HEK293 (cell line): ENCODE data around the gene EIF1AX.

Experiments used
- CTCF ChIA-PET: fragments of 350-600 bp; formaldehyde crosslinking; extraction: SDS; loops from one replicate; lab custom pipeline; 2021; ENCODE audit warnings: antibody characterized with exemption; lab: Yijun Ruan, JAX
- POLR2A ChIA-PET: fragments of 300-600 bp; formaldehyde crosslinking; extraction: SDS; loops from one replicate; lab custom pipeline; 2020; ENCODE audit warnings: antibody characterized with exemption, inconsistent platforms; lab: Yijun Ruan, JAX
- H3K27ac ChIP-seq: fragments of 200-500 bp; sonication (Bioruptor generic); 2 replicates; pipeline ENCODE4 v1.5.1; 2014; ENCODE audit warnings: low read depth, low read length, control low read depth, inconsistent platforms; ENCODE audit errors: extremely low read depth
- H3K36me3 ChIP-seq, 2 experiments: fragments of 200-500 bp in 1 of 2; sonication (Bioruptor generic) in 1 of 2; 1 replicate in 1 of 2; 2 replicates in 1 of 2; pipeline ENCODE4 v1.5.1; 2014 to 2017; ENCODE audit warnings: inconsistent platforms in 2 of 2, low read length in 2 of 2; ENCODE audit not compliant: control insufficient read depth in 2 of 2, insufficient read depth in 1 of 2
- H3K4me1 ChIP-seq: fragments of 200-500 bp; sonication (Bioruptor generic); 2 replicates; pipeline ENCODE4 v1.5.1; 2014; ENCODE audit warnings: mild to moderate bottlenecking, low read length, inconsistent platforms; ENCODE audit not compliant: control insufficient read depth, insufficient read depth
- H3K4me3 ChIP-seq: 2 replicates; pipeline ENCODE4 v1.5.1; 2011; ENCODE audit warnings: low read depth, mild to moderate bottlenecking, control low read depth, low read length, moderate library complexity
- H3K9me3 ChIP-seq: fragments of 200-500 bp; sonication (Bioruptor generic); 2 replicates; pipeline ENCODE4 v1.5.1; 2014; ENCODE audit warnings: low read depth, low read length, inconsistent platforms; ENCODE audit not compliant: control insufficient read depth, insufficient read depth
- BCL11B ChIP-seq: fragments of 450-650 bp; formaldehyde crosslinking; IDR thresholded peaks from 2 replicates; pipeline ENCODE4 v1.5.1; 2016; ENCODE audit warnings: low read depth, missing biosample characterization, missing genetic modification characterization
- PATZ1 ChIP-seq: fragments of 450-650 bp; formaldehyde crosslinking; IDR thresholded peaks from 2 replicates; pipeline ENCODE4 v1.5.1; 2016; ENCODE audit warnings: missing biosample characterization, missing genetic modification characterization
- PRDM2 ChIP-seq: fragments of 450-650 bp; formaldehyde crosslinking; IDR thresholded peaks from 2 replicates; pipeline ENCODE4 v1.5.1; 2016; ENCODE audit warnings: missing biosample characterization, missing genetic modification characterization, borderline replicate concordance
- SALL2 ChIP-seq: fragments of 450-650 bp; formaldehyde crosslinking; IDR thresholded peaks from 2 replicates; pipeline ENCODE4 v1.5.0; 2017; ENCODE audit warnings: missing biosample characterization, mild to moderate bottlenecking, missing genetic modification characterization, borderline replicate concordance
- SCRT1 ChIP-seq: fragments of 450-650 bp; formaldehyde crosslinking; IDR thresholded peaks from 2 replicates; pipeline ENCODE4 v1.5.1; 2016; ENCODE audit warnings: missing biosample characterization, missing genetic modification characterization, borderline replicate concordance
- ZFHX2 ChIP-seq: fragments of 450-650 bp; formaldehyde crosslinking; conservative IDR thresholded peaks from 2 replicates; pipeline ENCODE4 v1.5.1; 2016; ENCODE audit warnings: missing biosample characterization, missing genetic modification characterization
- ZNF112 ChIP-seq: fragments of 450-650 bp; formaldehyde crosslinking; IDR thresholded peaks from 2 replicates; pipeline ENCODE4 v1.5.0; 2017; ENCODE audit warnings: missing biosample characterization, missing genetic modification characterization
- ZNF529 ChIP-seq: fragments of 450-650 bp; formaldehyde crosslinking; IDR thresholded peaks from 2 replicates; pipeline ENCODE4 v1.5.1; 2017; ENCODE audit warnings: missing genetic modification characterization, missing biosample characterization; ENCODE audit not compliant: insufficient replicate concordance
- ZNF701 ChIP-seq: fragments of 450-650 bp; formaldehyde crosslinking; IDR thresholded peaks from 2 replicates; pipeline ENCODE4 v1.5.1; 2016; ENCODE audit warnings: missing biosample characterization, missing genetic modification characterization
- TF ChIP-seq, protein P1 (sequence below): fragments of 450-650 bp; formaldehyde crosslinking; IDR thresholded peaks from 2 replicates; pipeline ENCODE4 v1.5.1; 2017; ENCODE audit warnings: missing biosample characterization, missing genetic modification characterization
- TF ChIP-seq, protein P2 (sequence below): fragments of 450-650 bp; formaldehyde crosslinking; IDR thresholded peaks from 2 replicates; pipeline ENCODE4 v1.5.1; 2017; ENCODE audit warnings: missing biosample characterization, missing genetic modification characterization
- TF ChIP-seq, protein P3 (sequence below): fragments of 450-650 bp; formaldehyde crosslinking; IDR thresholded peaks from 2 replicates; pipeline ENCODE4 v1.5.1; 2017; ENCODE audit warnings: missing biosample characterization, missing genetic modification characterization

EIF1AX gene

GRCh38 chrX:20139966-20140365, 1.7 kb downstream of the EIF1AX start:
- ChIA-PET POLR2A (interaction anchor here (0.6 kb wide), 1 partner anchor 85 kb away, joined by 4 read pairs; no protein-coding TSS in a partner anchor), CTCF (interaction anchor here (1.4 kb wide), 1 partner anchor 10 kb away, joined by 4 read pairs; no protein-coding TSS in a partner anchor)
- Histone ChIP-seq H3K4me1 (peaks cover 9% of the 10 kb centered on the region; the same call in 1 of the 2 replicates), H3K9me3 (no peaks in the 10 kb centered on the region), H3K36me3 (peaks cover 48 to 50% of the 10 kb centered on the region in 2 experiments), H3K4me3 (peak overlapping the region; percentile 98), H3K27ac (no peak overlapping the region)
- TF ChIP-seq ZFHX2 (tag by site-specific recombination) (no peak), PATZ1 (no peak), ZNF112 (tag by site-specific recombination) (no peak), SALL2 (tag by site-specific recombination) (no peak), SCRT1 (no peak), ZNF529 (tag by site-specific recombination) (no peak), PRDM2 (tag by site-specific recombination) (no peak), BCL11B (no peak)
- TF ChIP-seq, protein P1, sequence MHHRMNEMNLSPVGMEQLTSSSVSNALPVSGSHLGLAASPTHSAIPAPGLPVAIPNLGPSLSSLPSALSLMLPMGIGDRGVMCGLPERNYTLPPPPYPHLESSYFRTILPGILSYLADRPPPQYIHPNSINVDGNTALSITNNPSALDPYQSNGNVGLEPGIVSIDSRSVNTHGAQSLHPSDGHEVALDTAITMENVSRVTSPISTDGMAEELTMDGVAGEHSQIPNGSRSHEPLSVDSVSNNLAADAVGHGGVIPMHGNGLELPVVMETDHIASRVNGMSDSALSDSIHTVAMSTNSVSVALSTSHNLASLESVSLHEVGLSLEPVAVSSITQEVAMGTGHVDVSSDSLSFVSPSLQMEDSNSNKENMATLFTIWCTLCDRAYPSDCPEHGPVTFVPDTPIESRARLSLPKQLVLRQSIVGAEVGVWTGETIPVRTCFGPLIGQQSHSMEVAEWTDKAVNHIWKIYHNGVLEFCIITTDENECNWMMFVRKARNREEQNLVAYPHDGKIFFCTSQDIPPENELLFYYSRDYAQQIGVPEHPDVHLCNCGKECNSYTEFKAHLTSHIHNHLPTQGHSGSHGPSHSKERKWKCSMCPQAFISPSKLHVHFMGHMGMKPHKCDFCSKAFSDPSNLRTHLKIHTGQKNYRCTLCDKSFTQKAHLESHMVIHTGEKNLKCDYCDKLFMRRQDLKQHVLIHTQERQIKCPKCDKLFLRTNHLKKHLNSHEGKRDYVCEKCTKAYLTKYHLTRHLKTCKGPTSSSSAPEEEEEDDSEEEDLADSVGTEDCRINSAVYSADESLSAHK, result no peak
- TF ChIP-seq, protein P2, sequence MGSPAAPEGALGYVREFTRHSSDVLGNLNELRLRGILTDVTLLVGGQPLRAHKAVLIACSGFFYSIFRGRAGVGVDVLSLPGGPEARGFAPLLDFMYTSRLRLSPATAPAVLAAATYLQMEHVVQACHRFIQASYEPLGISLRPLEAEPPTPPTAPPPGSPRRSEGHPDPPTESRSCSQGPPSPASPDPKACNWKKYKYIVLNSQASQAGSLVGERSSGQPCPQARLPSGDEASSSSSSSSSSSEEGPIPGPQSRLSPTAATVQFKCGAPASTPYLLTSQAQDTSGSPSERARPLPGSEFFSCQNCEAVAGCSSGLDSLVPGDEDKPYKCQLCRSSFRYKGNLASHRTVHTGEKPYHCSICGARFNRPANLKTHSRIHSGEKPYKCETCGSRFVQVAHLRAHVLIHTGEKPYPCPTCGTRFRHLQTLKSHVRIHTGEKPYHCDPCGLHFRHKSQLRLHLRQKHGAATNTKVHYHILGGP (tag by site-specific recombination), result no peak

DNA sequence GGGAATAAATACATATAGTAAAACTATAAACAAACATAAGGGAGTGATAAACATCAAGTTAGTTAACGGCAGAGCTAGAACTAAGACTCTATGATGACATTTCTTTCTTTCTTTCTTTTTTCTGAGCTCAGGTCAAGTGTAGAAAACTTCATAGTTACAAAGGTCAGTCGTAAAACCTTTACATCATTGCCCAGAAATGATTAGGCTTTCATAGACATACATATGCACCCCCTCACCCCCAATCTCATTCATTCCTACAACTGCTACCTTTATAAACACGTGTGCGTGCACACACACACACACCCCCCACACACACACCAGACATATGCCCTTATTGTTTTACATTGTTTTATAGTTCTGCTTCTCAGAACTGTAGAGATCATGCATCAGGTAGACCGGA, 5.7 kb downstream of the EIF1AX start:
- no peak for TF ChIP-seq ZNF701
- TF ChIP-seq, protein P3, sequence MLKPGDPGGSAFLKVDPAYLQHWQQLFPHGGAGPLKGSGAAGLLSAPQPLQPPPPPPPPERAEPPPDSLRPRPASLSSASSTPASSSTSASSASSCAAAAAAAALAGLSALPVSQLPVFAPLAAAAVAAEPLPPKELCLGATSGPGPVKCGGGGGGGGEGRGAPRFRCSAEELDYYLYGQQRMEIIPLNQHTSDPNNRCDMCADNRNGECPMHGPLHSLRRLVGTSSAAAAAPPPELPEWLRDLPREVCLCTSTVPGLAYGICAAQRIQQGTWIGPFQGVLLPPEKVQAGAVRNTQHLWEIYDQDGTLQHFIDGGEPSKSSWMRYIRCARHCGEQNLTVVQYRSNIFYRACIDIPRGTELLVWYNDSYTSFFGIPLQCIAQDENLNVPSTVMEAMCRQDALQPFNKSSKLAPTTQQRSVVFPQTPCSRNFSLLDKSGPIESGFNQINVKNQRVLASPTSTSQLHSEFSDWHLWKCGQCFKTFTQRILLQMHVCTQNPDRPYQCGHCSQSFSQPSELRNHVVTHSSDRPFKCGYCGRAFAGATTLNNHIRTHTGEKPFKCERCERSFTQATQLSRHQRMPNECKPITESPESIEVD (tag by site-specific recombination), result 0 out of 2 replicates have a peak, but pooled peaks have one; percentile 44
- POLR2A ChIA-PET, result no interaction called here
- CTCF ChIA-PET, result interaction anchor here (0.6 kb wide), 1 partner anchor 221 kb away, joined by 7 read pairs; no protein-coding TSS in a partner anchor
- no peak overlapping the region for H3K27ac ChIP-seq
- no peak overlapping the region for H3K4me3 ChIP-seq
- H3K9me3 ChIP-seq, result no peaks in the 10 kb centered on the region
- H3K36me3 ChIP-seq, result peaks cover 88% of the 10 kb centered on the region in 2 experiments
- peaks cover 9% of the 10 kb centered on the region; the same call in 1 of the 2 replicates for H3K4me1 ChIP-seq
